GM03348 (cell line): Measurements from ENCODE around the gene PIK3AP1.
"Not testable (repeated sequence)": the region's sequence is repeated elsewhere in the genome, so short reads cannot be mapped to it uniquely, and the experiment has no call there.

Source experiments
- DNase-seq: peaks from one replicate; pipeline ENCODE4 v3.0.0; 2012; ENCODE audit warnings: low spot score

Gene PIK3AP1

GRCh38 chr10:96724621-96725020 is 4.3 kb upstream of the PIK3AP1 start:
- DNase-seq: no peak

DNA sequence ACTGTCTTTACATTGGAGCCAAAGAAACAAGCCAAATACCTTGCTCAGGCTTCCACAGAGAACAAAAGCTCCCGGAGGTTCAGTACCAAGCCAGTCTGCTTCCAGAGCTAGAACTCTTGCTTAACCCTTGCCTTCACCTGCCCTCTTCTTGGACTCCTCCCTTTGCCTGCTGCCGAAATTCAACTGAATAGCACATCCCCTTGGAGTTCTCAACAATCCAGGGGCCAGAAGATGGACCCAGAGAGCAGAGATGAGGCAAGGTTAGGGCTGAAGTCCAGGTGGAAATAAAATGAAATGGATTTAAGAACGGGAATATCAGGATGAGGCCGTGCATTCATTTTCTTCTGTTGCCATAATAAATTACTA is 876 bp upstream of the PIK3AP1 start:
- no peak for DNase-seq

- DNase-seq: no peak
These were observed 378 bp downstream of the PIK3AP1 start for GRCh38 chr10:96719850-96720421.

- DNase-seq: no peak
These were observed 1.1 kb downstream of the PIK3AP1 start for GRCh38 chr10:96719200-96719599.

GRCh38 chr10:96718304-96718990 is 1.9 kb downstream of the PIK3AP1 start:
- no peak for DNase-seq

DNA sequence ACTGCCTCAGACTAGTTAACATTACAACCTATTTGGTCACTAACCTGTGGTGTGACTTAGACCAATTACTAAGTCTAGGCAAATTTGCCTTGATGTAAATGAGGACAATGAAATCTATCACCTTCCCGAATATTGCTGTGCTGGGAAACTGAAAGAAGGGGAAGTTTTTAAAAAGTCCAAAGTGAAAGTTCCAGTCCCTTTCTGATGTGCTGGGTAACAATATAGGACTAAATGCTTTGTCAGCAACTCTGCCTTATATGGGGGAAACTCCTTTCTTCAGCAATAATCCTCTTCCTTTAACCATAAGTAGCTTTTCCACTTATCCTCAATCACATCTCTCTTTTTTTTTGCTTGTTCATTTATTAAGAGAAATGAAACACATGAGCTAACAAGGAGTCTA is 3.9 kb downstream of the PIK3AP1 start:
- no peak for DNase-seq

GRCh38 chr10:96714746-96715255 is 5.5 kb downstream of the PIK3AP1 start:
- no peak for DNase-seq

DNA sequence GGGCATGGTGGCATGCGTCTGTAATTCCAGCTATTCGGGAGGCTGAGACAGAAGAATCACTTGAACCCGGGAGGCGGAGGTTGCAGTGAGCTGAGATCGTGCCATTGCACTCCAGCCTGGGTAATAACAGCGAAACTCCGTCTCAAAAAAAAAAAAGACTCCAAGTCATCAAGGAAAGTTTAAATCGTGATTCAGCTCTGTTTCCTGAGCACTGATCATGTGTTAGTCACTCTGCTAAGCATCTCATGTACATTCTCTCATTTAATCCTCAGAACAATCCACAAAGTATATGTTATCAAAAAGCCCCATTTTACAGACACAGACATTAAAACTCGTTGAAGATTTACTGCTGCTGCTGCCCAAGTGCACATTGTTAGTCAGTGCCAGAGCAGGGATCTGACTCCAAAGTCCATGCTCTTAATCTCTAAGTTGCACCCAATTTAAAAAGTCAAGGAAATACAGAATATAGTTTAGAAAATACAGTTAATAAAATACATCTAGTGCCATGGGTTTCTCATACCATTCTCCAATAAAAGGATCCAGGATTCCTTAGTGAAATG is 6.2 kb downstream of the PIK3AP1 start:
- no peak for DNase-seq

DNA sequence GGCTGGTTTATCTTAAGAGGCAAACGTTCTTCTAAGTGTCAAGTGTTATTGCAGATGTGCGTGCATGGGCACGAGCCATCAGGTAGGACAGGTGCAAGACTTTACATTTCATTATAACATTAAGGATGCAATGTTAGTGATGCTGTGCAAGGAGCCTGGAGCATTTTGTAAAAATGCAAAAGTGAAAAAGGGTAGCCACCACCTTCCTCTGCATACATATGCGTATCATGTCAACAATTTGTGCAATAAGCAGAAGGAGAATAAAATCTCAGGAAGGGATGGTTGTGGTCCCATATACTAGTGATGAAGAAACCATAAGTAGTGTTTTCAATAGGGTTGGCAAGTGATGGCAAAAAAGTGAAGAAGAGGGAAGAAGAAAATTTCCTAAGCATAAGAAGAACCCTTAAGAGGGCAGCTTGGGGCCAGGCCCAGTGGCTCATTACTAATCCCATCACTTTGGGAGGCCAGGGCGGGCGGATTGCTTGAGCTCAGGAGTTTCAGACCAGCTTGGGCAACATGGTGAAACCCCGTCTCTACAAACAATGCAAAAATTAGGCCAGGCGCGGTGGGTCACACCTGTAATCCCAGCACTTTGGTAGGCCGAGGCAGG is 7.5 kb downstream of the PIK3AP1 start:
- DNase-seq: no peak

DNA sequence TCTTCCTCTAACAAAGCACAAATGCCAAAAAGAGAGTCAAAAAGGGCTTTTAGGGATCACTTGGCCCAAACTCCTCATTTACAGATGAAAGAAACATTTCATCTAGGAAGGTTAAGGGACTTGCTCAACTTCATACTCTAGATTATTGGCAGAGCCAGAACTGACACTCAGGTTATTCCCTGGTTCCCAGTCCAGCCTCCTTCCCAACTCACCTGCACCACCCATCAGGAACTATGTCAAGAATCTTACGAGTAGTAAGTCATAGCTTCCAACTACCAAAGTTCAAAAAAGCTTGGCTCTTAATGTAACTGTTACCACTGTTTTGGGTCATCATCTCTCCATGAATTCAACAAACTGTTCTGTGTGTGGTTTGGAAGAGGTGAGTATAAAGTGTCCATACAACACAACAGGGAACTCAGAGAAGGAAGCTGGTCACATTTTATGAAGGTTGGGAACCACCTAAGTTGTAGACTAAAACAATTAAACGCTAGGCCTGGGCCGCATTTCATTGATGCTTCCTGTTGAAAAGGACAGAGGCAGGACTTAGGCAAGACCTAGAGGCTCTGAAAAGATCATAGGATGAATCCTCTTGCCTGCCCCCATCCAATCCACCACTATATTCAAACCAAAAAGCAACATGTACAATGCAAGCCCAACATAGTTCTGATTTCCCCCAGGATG is 9.1 kb downstream of the PIK3AP1 start:
- DNase-seq: no peak

DNA sequence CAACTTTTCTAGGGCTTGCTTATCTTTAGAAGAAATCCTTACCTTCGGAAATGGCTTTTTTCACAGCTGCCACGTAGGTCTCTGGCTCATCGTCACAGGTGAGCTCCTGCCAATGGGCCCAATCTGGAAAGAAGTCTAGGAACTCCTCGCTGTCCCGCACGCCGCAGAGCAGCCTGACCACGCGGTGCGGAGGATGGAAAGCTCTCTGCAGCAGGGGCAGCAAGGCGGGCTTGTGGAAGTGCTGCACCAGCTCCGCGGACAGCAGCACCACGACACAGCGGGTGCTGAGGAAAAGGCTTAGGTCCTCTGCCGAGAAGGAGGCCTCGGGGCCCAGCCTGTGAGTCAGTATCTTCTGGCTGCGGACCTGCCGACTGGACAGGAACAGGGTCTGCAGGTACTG is 10.8 kb downstream of the PIK3AP1 start:
- DNase-seq: no peak

DNA sequence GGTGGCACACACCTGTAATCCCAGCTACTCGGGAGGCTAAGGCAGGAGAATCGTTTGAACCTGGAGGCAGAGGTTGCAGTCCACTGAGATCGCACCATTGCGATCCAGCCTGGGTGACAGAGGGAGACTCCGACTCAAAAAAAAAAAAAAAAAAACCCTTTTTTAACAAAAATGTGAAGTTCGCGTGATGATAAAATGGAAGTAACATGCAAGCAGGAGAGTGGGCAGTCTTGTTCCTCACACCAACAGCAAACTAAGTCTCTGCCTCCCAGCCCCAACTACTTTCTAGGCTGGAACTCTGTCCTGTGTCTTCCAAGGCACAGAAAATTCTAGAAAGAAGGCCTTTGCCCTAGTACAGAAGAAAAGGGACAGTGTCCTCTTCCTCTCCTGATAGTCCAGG is 11.3 kb downstream of the PIK3AP1 start:
- DNase-seq: no peak

DNA sequence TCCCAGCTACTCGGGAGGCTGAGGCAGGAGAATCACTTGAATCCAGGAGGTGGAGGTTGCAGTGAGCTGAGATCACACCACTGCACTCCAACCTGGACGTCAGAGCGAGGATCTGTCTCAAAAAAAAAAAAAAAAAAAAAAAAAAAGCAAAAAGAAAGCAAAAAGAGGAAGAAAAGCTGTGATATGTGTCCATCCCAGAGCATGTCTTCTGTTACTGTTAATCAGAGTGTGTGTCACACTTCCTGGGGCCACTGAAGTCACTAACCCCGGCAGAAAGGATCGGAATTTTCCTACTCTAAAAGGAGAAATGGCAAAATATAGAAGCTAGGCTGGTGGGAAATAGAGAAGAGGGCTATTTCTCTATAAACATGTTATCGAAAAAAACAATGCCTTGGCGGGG is 11.9 kb downstream of the PIK3AP1 start:
- no peak for DNase-seq

- no peak for DNase-seq
These were observed 13.9 kb downstream of the PIK3AP1 start for GRCh38 chr10:96706331-96706853.

- DNase-seq: no peak
These were observed 15.2 kb downstream of the PIK3AP1 start for GRCh38 chr10:96705134-96705533.

GRCh38 chr10:96704563-96704962 is 15.8 kb downstream of the PIK3AP1 start:
- no peak for DNase-seq

GRCh38 chr10:96703358-96703757 is 17.0 kb downstream of the PIK3AP1 start:
- no peak for DNase-seq

DNA sequence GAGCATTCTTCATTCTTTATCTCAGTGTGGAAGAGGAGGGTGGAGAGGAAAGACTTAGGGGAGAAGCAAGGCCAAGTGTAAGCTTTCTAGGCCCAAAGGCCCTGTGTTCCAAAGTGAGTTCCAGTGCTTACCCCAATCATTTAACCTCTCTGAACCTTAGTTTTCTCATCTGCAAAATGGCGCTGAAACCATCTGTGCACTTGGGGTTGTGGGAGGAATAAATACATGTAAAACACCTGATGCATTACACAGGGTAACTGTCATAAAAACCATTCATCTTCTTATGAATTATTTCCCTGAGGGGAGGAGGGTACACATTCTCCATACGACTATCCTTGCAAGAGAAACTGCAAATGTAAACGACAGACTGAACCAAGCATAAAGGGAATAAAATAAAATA is 19.0 kb downstream of the PIK3AP1 start:
- no peak for DNase-seq

DNA sequence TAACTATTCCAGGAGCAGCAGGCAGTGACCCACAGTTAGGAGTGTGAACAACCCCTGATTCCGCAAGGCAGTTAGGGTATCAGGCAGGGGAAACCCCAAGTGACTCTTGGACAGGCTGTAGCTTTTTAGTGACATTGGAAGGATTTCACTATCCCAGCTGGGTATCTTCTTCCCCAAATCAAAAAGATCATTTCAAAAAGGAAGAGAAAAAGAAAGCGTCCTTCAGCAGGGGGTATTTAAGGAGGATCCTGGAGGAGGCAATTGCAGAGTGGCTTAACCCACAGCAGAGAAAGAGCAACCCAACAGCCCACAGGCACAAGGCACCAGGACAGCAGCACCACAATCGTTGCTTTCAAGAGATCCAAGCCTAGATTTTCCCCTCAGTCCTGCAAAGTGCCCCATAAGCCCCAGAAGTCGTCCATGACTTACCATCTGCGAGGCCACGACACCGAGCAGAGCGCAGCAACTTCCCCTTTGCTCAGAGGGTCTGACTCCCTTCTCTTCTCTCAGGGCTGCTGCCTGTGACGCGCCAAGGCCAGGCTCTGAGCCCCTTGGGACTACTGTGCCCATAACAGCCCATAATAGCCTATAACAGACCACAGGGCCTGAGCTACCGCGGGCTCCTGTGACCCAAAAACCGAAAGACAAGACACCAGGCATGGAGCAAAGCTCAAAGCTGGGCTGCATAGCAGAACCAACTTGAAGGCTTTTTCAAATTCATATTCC is 19.8 kb downstream of the PIK3AP1 start:
- DNase-seq: no peak

- no peak for DNase-seq
These were observed 20.7 kb downstream of the PIK3AP1 start for GRCh38 chr10:96699613-96700012.

DNA sequence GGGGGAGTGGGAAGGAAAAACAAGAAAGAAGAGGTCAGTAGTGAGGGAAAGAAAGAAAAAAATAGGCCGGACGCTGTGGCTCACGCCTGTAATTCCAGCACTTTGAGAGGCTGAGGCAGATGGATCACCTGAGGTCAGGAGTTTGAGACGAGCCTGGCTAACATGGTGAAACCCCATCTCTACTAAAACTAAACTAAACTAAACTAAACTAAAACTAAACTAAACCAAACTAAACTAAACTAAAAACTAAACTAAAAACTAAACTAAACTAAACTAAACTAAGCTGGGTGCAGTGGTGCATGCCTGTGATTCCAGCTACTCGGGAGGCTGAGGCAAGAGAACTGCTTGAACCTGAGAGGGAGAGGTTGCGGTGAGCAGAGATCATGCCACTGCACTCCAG is 22.0 kb downstream of the PIK3AP1 start:
- DNase-seq: not testable (repeated sequence)

- DNase-seq: no peak
These were observed 22.9 kb downstream of the PIK3AP1 start for GRCh38 chr10:96697438-96697837.
